GM18907 (cell line): Measurements from ENCODE around the gene PSORS1C2.
A peak's percentile ranks its signal among the peaks of the same experiment; 100 is the strongest.
"Not testable (repeated sequence)": the region's sequence is repeated elsewhere in the genome, so short reads cannot be mapped to it uniquely, and the experiment has no call there.

ENCODE experiments used
- ATAC-seq: cut with Tn5 transposase; IDR thresholded peaks from one replicate; pipeline ENCODE4 v1.9.1; 2021; ENCODE audit warnings: mild to moderate bottlenecking, moderate library complexity; ENCODE audit not compliant: unreplicated experiment

Gene PSORS1C2

GRCh38 chr6:31168606-31169005 is 29.7 kb upstream of the PSORS1C2 start:
- no peak for ATAC-seq

GRCh38 chr6:31165986-31166385 is 27.1 kb upstream of the PSORS1C2 start:
- no peak for ATAC-seq

- peak; percentile 67 for ATAC-seq
Observed at GRCh38 chr6:31165064-31165832, 26.4 kb upstream of the PSORS1C2 start.

GRCh38 chr6:31164475-31165063 is 25.7 kb upstream of the PSORS1C2 start:
- not testable (repeated sequence) for ATAC-seq

- no peak for ATAC-seq
Observed at GRCh38 chr6:31163922-31164321, 25.1 kb upstream of the PSORS1C2 start.

- no peak for ATAC-seq
Observed at GRCh38 chr6:31162463-31163165, 23.7 kb upstream of the PSORS1C2 start.

GRCh38 chr6:31161216-31162126 is 22.6 kb upstream of the PSORS1C2 start:
- no peak for ATAC-seq

- ATAC-seq, result peak; percentile 6
Observed at GRCh38 chr6:31158863-31159855, 20.3 kb upstream of the PSORS1C2 start.

GRCh38 chr6:31158140-31158862 is 19.4 kb upstream of the PSORS1C2 start, which contains the start of gene TCF19:
TCF19 (plus strand) TSS chr6:31158589; CDS start chr6:31159470, 881 bp downstream.
- peak; percentile 75 for ATAC-seq

GRCh38 chr6:31157513-31158139 is 18.8 kb upstream of the PSORS1C2 start, which contains the start of gene CCHCR1:
CCHCR1 (minus strand) TSS chr6:31157802; CDS start chr6:31157600, 202 bp downstream.
- peak; percentile 0 for ATAC-seq

- no peak for ATAC-seq
Observed at GRCh38 chr6:31156641-31157040, 17.8 kb upstream of the PSORS1C2 start.

- ATAC-seq, result no peak
Observed at GRCh38 chr6:31154436-31154835, 15.6 kb upstream of the PSORS1C2 start.

- ATAC-seq, result no peak
Observed at GRCh38 chr6:31152781-31153180, 13.9 kb upstream of the PSORS1C2 start.

- ATAC-seq, result no peak
Observed at GRCh38 chr6:31149827-31150447, 11.1 kb upstream of the PSORS1C2 start.

- no peak for ATAC-seq
Observed at GRCh38 chr6:31145386-31145785, 6.5 kb upstream of the PSORS1C2 start.

GRCh38 chr6:31144970-31145340 is 6.1 kb upstream of the PSORS1C2 start:
- ATAC-seq, result no peak

GRCh38 chr6:31144296-31144969 is 5.6 kb upstream of the PSORS1C2 start:
- no peak for ATAC-seq
